NOMO-1 treated with DMSO at 0.1 percent for 48 hours (cell line): ENCODE measurements around the gene CDH13.
A peak's percentile ranks its signal among the peaks of the same experiment; 100 is the strongest.

Source experiments
- DNase-seq: peaks from one replicate; lab custom pipeline; 2025; ENCODE audit not compliant: unreplicated experiment; lab: John Stamatoyannopoulos, UW

Gene CDH13

DNA sequence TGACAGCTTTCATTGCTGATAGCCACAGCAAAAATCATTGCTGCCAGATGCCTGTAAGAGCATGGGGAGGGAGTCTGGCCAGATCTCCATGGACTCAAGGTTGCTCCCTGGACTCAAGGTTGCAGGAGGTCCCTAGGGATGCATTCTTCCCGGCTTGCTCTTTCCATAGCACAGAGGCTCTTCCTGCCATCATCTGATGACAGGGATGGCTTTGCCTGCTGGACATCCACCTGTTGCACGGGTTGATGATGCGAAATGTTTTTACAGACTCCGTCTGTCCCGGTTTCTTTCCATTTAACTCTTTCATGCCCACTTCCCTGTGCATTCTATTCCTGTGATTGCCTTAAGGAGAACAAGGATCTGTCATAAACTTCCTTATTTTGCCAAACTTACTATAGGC is 1065.5 kb downstream of the CDH13 start:
- DNase-seq = no peak

GRCh38 chr16:83698964-83699363 is 1072.2 kb downstream of the CDH13 start:
- DNase-seq = no peak

DNA sequence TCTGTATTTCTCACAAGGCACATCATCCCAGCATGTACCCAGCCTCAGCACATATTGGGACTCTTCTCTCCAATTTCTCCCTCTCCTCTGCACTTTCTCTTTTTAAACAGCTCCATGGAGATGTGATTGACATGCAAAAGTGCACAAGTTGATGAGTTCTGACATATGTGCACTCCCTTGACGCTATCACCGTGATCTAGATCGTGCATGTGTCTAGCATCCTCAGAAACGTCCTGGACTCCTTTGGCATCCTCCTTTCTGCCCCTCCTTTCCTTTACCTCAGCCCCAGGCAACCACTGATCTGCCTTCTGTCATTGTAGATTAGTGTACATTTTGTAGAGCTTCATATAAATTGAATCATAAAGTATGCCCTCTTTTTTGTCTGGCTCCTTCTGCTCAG is 1073.0 kb downstream of the CDH13 start:
- DNase-seq = no peak

GRCh38 chr16:83700918-83701317 is 1074.1 kb downstream of the CDH13 start:
- no peak for DNase-seq

DNA sequence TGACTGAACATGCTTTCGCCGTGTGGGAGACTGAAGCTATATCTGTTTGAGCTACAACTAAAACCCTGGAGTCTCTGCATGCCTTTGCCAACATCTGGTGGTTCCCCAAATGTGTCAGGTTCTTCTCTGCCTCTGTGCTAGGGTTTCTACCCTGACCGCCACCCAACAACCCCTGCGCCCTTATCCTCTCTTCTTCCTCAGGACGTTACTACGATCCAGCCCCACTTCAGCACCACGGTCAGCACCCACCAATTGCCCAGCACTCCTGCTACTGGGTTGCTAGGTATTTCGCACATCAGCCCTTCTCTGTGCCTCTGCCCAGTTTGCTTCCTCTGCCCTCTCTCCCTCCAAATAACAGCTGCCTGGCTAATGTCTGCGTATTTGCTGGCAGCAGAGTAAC is 1074.7 kb downstream of the CDH13 start:
- DNase-seq = peak; percentile 32

GRCh38 chr16:83704656-83705055 is 1077.9 kb downstream of the CDH13 start:
- no peak for DNase-seq

GRCh38 chr16:83705856-83706255 is 1079.1 kb downstream of the CDH13 start:
- no peak for DNase-seq

GRCh38 chr16:83706394-83706793 is 1079.6 kb downstream of the CDH13 start:
- DNase-seq = no peak

GRCh38 chr16:83711069-83711468 is 1084.3 kb downstream of the CDH13 start:
- DNase-seq = no peak

DNA sequence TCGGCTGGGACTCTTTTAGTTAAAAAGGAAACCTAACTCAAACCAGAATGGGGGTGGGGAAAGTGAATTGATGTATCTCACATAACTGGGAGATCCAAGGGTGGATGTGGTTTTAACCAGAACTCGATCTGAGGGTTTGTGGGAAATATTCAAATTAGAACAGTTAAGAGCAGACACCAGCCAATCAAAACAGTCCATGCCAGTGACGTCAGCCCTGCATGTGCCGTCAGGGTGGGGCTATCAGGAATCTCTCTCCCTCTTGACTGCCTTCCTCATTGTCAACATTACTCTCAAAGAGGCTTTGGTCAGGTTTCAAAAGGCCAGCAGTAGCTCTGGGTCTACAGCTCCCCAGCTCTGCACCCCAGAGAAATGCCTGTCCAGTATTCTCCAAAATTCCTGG is 1086.8 kb downstream of the CDH13 start:
- DNase-seq = no peak

GRCh38 chr16:83714286-83714685 is 1087.5 kb downstream of the CDH13 start:
- no peak for DNase-seq

DNA sequence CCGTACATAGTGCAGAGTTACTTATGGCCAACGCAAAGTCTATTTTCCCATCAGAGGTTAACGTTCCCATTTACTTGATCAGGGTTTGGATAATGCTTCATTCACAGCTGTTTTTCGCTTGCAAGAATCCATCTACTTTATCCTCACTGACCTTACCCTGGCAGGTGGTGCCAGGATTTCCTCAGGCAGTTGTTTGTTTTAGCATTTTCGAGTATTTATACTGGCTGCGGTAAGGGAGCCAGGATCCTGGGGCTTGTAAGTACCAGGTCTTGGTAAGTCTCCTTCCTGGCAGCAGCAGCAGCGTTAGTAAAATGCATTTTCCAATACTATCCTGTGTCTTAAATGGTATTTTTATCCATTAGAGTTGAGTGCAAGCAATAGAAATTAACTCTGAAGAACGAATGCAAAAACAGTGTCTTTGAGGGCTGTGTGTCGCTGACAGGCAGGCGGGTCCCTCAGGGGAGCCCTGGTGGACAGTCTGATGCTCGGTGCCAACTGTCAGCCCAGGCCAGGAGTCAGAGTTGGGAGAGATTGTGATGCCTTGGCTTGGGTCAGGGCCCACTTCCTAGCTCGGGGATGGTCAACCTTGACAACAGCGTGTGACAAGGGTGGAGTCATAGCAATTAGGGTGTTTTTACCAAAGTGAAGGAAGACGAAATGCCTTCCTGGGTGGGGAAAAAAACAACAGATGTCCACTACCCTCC is 1088.6 kb downstream of the CDH13 start:
- DNase-seq = no peak

- DNase-seq = no peak
Observed at GRCh38 chr16:83717308-83717707, 1090.5 kb downstream of the CDH13 start.

- no peak for DNase-seq
Observed at GRCh38 chr16:83717814-83718213, 1091.0 kb downstream of the CDH13 start.

- no peak for DNase-seq
Observed at GRCh38 chr16:83720213-83720612, 1093.4 kb downstream of the CDH13 start.

DNA sequence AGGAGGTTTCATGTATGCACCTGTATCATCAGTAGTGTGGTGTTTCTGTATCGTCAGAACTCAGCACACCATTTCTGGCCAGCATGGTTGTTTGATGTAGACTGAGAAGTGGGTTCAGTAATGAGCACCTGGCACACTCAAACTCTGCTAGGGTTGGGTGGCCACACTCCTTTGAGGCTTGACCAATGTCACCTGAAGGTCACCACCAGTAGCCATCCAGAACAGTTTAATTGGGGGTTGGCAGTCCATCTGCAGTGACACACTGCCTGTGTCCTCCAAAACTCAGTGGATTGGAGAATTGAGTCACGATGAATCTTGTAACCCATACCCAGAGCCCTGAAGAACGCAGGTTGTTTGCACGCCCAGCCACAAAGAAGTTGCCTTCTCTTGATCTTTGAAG is 1094.2 kb downstream of the CDH13 start:
- DNase-seq = no peak

DNA sequence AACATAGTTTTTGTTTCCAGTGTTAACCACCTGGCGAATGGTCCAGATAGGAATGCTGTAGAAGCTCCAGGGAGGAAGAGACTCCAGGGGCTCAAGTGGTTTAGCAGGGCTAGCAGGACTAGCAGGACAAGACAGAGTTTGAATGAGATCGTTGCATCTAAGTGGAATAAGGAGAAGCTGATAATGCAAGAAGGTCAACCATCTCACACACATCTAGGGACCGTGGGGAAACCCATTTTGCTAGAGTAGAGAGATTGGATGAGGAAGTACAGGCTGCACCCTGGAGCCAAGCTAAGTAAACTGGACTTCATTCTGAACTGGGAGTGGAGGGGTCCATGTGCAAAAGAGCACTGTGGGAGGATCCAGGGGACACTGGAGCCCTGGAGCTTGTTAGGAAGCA is 1094.9 kb downstream of the CDH13 start:
- no peak for DNase-seq

- no peak for DNase-seq
Observed at GRCh38 chr16:83722456-83723183, 1095.9 kb downstream of the CDH13 start.

DNA sequence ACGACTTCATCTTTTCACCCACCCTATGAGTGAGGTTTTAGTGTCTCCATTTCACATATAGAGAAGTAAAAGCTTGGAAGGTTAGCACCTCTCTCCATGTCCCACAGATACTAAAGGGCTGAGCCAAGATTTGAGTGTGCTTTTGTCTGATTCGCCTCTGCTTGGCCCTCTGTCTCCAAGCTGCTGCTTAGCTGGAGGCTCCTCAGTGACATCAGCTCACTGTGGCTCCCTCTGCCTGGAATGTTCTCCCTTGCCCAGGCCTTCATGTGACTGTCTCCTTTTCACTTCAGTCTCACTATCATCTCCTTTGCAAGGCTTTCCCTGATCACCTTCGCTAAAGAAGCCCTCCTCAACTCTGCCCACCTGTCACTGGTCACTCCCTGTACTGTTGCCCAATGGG is 1096.5 kb downstream of the CDH13 start:
- no peak for DNase-seq

DNA sequence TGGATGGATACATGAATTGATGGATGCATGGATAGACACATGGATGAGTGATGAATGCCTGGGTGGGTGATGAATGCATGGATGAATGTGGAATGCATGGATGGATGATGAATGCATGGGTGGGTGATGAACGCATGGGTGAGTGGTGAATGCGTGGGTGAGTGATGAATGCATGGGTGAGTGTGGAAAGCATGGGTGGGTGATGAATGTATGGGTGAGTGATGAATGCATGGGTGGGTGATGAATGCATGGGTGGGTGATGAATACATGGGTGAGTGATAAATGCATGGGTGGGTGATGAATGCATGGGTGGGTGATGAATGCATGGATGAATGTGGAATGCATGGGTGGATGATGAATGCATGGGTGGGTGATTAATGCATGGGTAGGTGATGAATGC is 1097.1 kb downstream of the CDH13 start:
- DNase-seq = no peak

DNA sequence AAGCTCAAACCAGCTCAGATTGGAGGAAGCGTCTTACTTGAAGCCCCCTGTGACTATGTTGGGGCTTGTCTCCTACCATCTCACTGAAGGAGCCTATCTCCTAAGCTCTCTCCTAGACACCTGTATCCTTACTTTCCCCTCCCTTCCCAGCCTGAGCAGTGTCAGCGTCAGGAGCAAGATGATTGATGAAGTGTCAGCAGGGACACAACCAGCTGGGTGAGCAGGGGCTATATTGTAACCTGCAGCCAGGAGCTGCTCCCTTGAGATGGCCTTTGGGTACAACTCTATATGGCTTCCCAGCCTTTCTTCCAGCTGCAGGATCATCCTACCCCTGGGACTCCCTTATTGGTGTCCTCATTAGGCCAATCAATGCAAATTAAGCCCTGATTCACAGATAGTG is 1097.8 kb downstream of the CDH13 start:
- no peak for DNase-seq

DNA sequence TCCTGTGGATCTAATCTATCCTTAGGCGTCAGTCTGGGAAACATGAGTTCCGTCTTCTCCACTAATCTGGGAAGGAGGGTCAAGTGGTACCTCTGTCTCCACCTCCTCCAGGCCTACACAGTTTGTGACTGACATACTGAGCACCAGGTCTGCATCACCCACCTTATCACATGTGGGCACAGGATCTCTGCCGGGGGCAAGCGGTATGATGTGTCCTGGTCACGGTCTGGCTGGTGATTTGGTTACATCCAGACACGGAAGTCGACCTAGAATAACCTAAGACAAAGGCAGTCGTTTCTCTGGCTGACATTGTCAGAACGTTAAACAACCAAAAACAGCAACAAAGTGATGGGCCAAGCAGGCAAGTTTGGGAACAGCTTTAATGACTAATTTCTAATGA is 1098.5 kb downstream of the CDH13 start:
- DNase-seq = no peak

GRCh38 chr16:83727018-83727417 is 1100.2 kb downstream of the CDH13 start:
- peak; percentile 94 for DNase-seq
